Kidney (tissue), 14 donors: ENCODE measurements around the gene SVIL. TPM values are rescaled to one million over a fixed set of nuclear protein-coding genes. Genes with fewer than 3 reads are reported as not detected.
A peak's percentile ranks its signal among the peaks of the same experiment; 100 is the strongest.

ENCODE experiments used
- DNase-seq, 5 donors: peaks; one replicate each; pipeline ENCODE4 v3.0.0-alpha.2; 2013 to 2020
- FAIRE-seq: peaks from 2 replicates; lab custom pipeline; 2012; peaks lifted over from hg19 to GRCh38; lab: Jason Lieb, UNC
- H3K27ac ChIP-seq, 2 donors: one replicate each; pipeline ENCODE4 v1.7.0; 2013; ENCODE audit warnings: low read depth in 2 of 2, low read length in 2 of 2, inconsistent platforms in 1 of 2
- H3K27me3 ChIP-seq: one replicate; pipeline ENCODE4 v1.7.1; 2013; ENCODE audit warnings: low read length, inconsistent platforms; ENCODE audit not compliant: control insufficient read depth, insufficient read depth
- H3K36me3 ChIP-seq, 3 donors: one replicate each; pipeline versions ENCODE4 v1.7.0 to v1.7.1; 2013; ENCODE audit warnings: low read length in 3 of 3, control low read depth in 1 of 3, inconsistent platforms in 1 of 3; ENCODE audit not compliant: insufficient read depth in 3 of 3, control insufficient read depth in 2 of 3
- H3K4me1 ChIP-seq, 3 donors: one replicate each; pipeline versions ENCODE4 v1.7.0 to v1.7.1; 2013; ENCODE audit warnings: low read length in 3 of 3, inconsistent platforms in 1 of 3, low read depth in 1 of 3; ENCODE audit not compliant: control insufficient read depth in 2 of 3, insufficient read depth in 2 of 3
- H3K4me3 ChIP-seq, 3 donors: one replicate each; pipeline versions ENCODE4 v1.7.0 to v1.8.1; 2013; ENCODE audit warnings: low read length in 3 of 3, control low read depth in 1 of 3, inconsistent platforms in 1 of 3
- H3K9ac ChIP-seq, 3 donors: one replicate each; pipeline versions ENCODE4 v1.7.0 to v1.7.1; 2013; ENCODE audit warnings: low read length in 3 of 3, control low read depth in 1 of 3, inconsistent platforms in 1 of 3
- H3K9me3 ChIP-seq, 3 donors: one replicate each; pipeline versions ENCODE4 v1.7.0 to v1.7.1; 2013; ENCODE audit warnings: low read length in 3 of 3, control low read depth in 1 of 3, inconsistent platforms in 1 of 3; ENCODE audit not compliant: control insufficient read depth in 2 of 3, insufficient read depth in 1 of 3
- CTCF ChIP-seq: IDR thresholded peaks from 3 replicates; pipeline ENCODE4 v1.5.1; 2012; ENCODE audit warnings: mild to moderate bottlenecking, moderate library complexity, borderline replicate concordance; ENCODE audit not compliant: insufficient read depth; ENCODE audit errors: extremely low read depth
- intact Hi-C: fragments of 100-400 bp; cut with DNase I; formaldehyde crosslinking; loops from one replicate; pipeline ENCODE4 v1.11.1; 2022
- polyA plus RNA-seq: library from polyadenylated mRNA; stranded (reverse); fragments of 350-450 nt; fragmentation: Illumina TruSeq; extraction: RNeasy Lipid Tissue Mini Kit (QIAGEN cat#74804); gene quantifications from one replicate; pipeline ENCODE4 v1.2.3, GENCODE V29; 2014; ENCODE audit warnings: low read depth, low replicate concordance; ENCODE audit not compliant: insufficient read depth
- total RNA-seq: library from RNA; stranded (reverse); fragmentation: NEBNext Ultra II Directional; extraction: Animal tissue kit (Norgen Biotek cat#: 25700); gene quantifications from one replicate; pipeline ENCODE4 v1.2.1, GENCODE V29; 2021
- donor health status: control.
- donor health status: control.
- donor health status: control.
- donor health status: control.
- donor health status: control.
- donor health status: DM: yes; HTN: yes; CAD: no.
- donor health status: Normal renal cell carcinoma (clear cell type).

Gene SVIL
- total and polyA plus RNA-seq, 2 donors from 2014 or later: 7.4 to 94.4 TPM

DNA sequence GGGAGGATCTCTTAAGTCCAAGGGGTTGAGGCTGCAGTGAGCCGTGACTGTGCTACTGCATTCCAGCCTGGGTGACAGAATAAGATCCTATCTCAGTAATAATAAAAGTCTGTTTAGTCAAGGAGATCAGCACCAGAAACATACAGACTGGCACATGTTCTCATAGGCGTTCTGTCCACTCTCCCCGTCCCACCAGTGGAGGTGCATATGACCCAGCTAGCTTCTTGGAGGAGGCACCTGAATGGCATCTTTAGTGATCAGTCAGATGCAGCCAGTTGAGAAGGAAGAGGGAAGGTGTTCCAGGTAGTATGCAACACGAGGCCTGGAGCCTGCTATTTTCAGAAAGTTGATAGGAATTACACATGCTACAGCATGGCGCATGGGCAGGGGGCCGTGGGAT is 45.3 kb upstream of the SVIL start:
- H3K4me3 ChIP-seq: no peak overlapping the region
- H3K36me3 ChIP-seq: peaks cover 0 to 16% (median 4%) of the 10 kb centered on the region in 3 donors
- FAIRE-seq: no peak
- H3K4me1 ChIP-seq: peaks cover 0 to 3% (median 0%) of the 10 kb centered on the region in 3 donors
- peaks cover 0 to 11% (median 0%) of the 10 kb centered on the region in 3 donors for H3K9me3 ChIP-seq
- H3K27ac ChIP-seq: no peak overlapping the region
- no peak for TF ChIP-seq CTCF
- H3K27me3 ChIP-seq: no peaks in the 10 kb centered on the region
- H3K9ac ChIP-seq: no peak overlapping the region
- peak in 2 of 5 donors; percentile 45 to 51 for DNase-seq
- intact Hi-C loops: no loop called here

- FAIRE-seq (no peak), DNase-seq (no peak)
- peaks cover 0 to 5% (median 0%) of the 10 kb centered on the region in 3 donors for H3K36me3 ChIP-seq
- H3K4me1 ChIP-seq: peaks cover 0 to 3% (median 0%) of the 10 kb centered on the region in 3 donors
- no peak overlapping the region for H3K9ac ChIP-seq
- H3K27ac ChIP-seq: no peak overlapping the region
- H3K9me3 ChIP-seq: peaks cover 0 to 11% (median 0%) of the 10 kb centered on the region in 3 donors
- no peak for TF ChIP-seq CTCF
- no peaks in the 10 kb centered on the region for H3K27me3 ChIP-seq
- no peak overlapping the region for H3K4me3 ChIP-seq
- intact Hi-C loops: no loop called here
Observed at GRCh38 chr10:29676732-29677131, 42.0 kb upstream of the SVIL start.

DNA sequence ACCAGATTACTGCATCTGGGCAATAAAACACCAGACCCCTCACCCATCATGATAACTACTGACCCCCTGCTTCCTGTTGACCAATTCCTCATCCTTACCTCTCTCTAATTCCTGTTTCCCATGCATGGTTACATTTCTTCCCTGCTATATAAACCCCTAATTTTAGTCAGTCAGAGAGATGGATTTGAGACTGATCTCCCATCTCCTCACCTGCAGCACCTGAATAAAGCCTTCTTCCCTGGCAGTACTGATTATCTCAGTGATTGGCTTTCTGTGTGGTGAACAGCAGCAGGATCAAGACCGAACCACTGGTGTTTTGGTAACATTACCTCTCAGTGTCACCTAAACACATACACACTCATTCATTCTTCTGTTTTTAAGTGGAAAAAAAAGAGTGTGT is 41.2 kb upstream of the SVIL start:
- peaks cover 0 to 11% (median 0%) of the 10 kb centered on the region in 3 donors for H3K9me3 ChIP-seq
- DNase-seq (no peak), FAIRE-seq (no peak)
- H3K4me1 ChIP-seq: peaks cover 0 to 3% (median 0%) of the 10 kb centered on the region in 3 donors
- H3K9ac ChIP-seq: no peak overlapping the region
- no peak for TF ChIP-seq CTCF
- no peaks in the 10 kb centered on the region for H3K27me3 ChIP-seq
- intact Hi-C loops: no loop called here
- H3K4me3 ChIP-seq: no peak overlapping the region
- no peak overlapping the region for H3K27ac ChIP-seq
- H3K36me3 ChIP-seq: peaks cover 0 to 5% (median 0%) of the 10 kb centered on the region in 3 donors

DNA sequence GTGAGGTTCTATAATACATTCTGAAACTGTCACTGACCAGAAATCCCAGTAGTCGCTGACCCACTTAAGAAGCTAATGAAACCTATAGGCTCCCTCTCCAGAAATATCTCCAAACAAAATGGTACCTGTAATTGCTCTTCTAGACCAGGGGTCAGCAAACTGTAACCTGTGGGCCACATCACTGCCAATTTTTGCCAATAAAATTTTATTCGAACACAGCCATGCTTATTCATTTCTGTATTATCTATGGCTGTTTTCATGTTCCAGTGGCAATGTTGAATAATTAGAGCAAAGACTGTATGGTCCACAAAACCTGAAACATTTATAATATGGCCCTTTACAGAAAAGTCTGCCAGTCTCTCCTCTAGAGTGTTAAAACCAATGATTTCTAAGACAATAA is 37.2 kb upstream of the SVIL start:
- no peak overlapping the region for H3K27ac ChIP-seq

More for the DNA sequence above, 37.2 kb upstream of the SVIL start:
- H3K36me3 ChIP-seq: peaks cover 0 to 5% (median 0%) of the 10 kb centered on the region in 3 donors
- FAIRE-seq (no peak), DNase-seq (no peak)
- H3K27me3 ChIP-seq: no peaks in the 10 kb centered on the region
- intact Hi-C loops: no loop called here
- H3K4me1 ChIP-seq: peaks cover 0 to 2% (median 0%) of the 10 kb centered on the region in 3 donors
- peaks cover 0 to 11% (median 0%) of the 10 kb centered on the region in 3 donors for H3K9me3 ChIP-seq
- no peak for TF ChIP-seq CTCF
- no peak overlapping the region for H3K4me3 ChIP-seq
- no peak overlapping the region for H3K9ac ChIP-seq
